ENCODE results near the gene MAFF. TPM values are rescaled to one million over a fixed set of nuclear protein-coding genes. Genes with fewer than 3 reads are reported as not detected.

Gene MAFF
- total RNA-seq, 1 donor from 2014 or later: 4.7 TPM

DNA sequence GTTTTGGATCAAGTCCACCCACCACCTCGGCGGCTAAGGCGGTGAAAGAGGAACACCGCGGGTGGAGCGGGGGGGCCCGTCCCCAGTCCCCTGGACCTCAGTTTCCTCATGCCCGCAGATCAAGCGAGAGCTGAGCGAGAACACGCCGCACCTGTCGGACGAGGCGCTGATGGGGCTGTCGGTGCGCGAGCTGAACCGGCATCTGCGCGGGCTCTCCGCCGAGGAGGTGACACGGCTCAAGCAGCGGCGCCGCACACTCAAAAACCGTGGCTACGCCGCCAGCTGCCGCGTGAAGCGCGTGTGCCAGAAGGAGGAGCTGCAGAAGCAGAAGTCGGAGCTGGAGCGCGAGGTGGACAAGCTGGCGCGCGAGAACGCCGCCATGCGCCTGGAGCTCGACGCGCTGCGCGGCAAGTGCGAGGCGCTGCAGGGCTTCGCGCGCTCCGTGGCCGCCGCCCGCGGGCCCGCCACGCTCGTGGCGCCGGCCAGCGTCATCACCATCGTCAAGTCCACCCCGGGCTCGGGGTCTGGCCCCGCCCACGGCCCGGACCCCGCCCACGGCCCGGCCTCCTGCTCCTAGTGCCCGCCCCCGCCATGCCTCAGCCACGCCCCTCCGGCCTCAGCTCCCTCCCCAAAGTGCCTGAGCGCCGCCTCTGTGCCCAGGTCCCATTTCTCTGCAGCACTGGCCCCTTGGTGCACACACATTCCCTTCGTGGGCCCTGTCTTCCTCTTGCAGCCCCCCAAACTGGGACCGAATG, 12.7 kb downstream of the MAFF start:
- H3K4me1 ChIP-seq: peaks cover 33% of the 10 kb centered on the region
- DNase-seq: peak; percentile 61
- H3K9me3 ChIP-seq (replicated peaks): no peaks in the 10 kb centered on the region
- H3K4me3 ChIP-seq: peak overlapping the region; percentile 49
- H3K27ac ChIP-seq (replicated peaks): peak overlapping the region; percentile 8
- H3K36me3 ChIP-seq: no peaks in the 10 kb centered on the region
- intact Hi-C loops (cut with micrococcal nuclease): no loop called here
- TF ChIP-seq CTCF (IDR thresholded peaks at IDR 0.05; ENCODE audit: borderline replicate concordance): peak; percentile 18
- H3K27me3 ChIP-seq (ENCODE audit: low read depth): peaks cover 4% of the 10 kb centered on the region

DNA sequence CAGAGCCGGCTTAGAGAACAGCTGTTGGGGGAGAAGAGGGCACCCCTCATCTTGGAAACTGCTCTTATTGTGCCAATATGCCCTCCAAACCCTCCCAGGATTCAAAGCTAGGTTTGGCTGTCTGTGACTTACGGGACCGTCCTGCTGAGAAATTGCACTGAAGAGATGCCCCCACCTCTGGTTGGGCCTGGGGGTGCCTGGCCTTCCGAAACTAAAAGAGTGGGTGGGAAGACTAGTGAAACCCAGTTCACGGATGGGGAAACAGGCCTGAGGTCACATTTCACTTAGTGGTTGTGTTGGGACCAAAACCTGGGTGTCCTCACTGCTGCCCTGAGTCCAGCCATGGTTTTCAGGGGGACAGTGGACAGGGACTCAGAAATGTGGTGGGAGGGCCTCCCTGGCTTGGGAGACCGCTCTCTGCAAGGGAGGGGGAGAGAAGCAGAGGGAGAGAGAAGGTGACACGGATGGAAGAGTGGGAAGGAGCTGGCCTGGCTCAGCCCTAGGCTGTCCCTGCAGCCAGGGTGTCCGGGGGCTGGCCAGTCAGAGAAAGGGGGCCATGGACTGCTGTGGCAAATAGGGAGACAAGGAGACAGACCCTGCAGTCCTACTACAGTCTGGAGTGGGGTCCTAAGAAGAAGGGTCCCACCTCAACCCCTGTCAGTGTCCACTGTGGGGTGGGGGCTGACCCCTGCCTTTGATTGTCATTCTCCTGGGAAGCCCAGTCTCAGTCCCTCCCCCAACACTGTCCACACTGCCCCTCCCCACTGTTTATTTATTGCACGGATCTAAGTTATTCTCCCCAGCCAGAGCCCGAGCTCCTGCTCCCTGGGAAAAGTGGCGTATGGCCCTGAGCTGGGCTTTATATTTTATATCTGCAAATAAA, 13.6 kb downstream of the MAFF start:
- Histone ChIP-seq H3K36me3 (no peaks in the 10 kb centered on the region), H3K4me3 (no peak overlapping the region), H3K27me3 (ENCODE audit: low read depth) (peaks cover 4% of the 10 kb centered on the region), H3K27ac (replicated peaks) (no peak overlapping the region), H3K9me3 (replicated peaks) (no peaks in the 10 kb centered on the region), H3K4me1 (peaks cover 42% of the 10 kb centered on the region)
- intact Hi-C loops (cut with micrococcal nuclease): no loop called here
- no peak for DNase-seq
- TF ChIP-seq CTCF (IDR thresholded peaks at IDR 0.05; ENCODE audit: borderline replicate concordance): no peak

DNA sequence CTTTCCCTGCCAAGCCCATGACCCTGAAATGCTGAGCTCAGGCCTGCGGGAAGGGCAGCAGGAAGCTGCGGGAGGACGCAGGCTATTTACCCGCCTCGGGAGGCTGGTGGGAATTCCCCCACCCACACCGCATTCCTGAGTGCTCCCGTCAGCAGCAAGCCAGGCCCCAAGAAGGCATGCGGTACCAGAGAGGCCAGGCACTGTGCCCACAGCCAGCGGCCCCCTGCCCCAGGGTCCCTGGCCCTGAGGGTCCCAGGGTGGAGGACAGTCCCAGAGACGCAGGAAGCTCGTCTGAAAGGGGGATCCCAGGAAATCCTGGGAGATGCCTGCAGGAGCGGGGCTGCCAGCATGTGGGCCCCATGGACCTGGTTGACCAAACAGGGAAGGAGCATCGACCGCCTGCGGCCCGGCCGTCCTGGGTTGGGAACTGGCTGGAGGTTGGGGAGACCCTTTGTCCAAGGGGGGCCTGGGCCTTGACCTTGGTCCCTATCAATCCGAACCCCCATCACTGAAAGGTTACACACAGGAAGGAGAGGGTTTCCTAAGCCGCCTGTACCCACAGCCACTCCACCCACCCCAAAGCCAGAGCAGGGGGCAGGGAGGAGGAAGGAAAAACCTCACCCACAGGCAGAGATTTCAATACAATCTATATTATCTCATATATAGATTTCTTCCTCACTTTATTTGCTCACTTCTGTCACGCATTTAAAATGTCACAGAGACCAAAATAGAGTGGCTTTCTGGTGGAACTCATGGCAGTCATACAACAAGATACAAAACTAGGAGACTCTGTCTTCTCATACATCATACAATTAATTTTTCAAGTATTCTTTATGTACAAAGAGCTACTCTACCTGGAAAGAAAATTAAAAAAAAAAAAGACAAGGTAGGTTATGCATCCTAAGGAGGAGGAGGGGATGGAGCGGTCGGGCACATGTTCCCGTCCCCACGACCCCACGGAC, 17.1 kb downstream of the MAFF start:
- peak; percentile 70 for DNase-seq
- H3K4me3 ChIP-seq: no peak overlapping the region
- H3K36me3 ChIP-seq: peaks cover 24% of the 10 kb centered on the region
- H3K4me1 ChIP-seq: peaks cover 60% of the 10 kb centered on the region
- TF ChIP-seq CTCF (IDR thresholded peaks at IDR 0.05; ENCODE audit: borderline replicate concordance): no peak
- intact Hi-C loops (cut with micrococcal nuclease): no loop called here
- H3K27ac ChIP-seq (replicated peaks): peak overlapping the region; percentile 89
- H3K9me3 ChIP-seq (replicated peaks): no peaks in the 10 kb centered on the region
- peaks cover 4% of the 10 kb centered on the region for H3K27me3 ChIP-seq (ENCODE audit: low read depth)

GRCh38 chr22:38219632-38220031, 17.8 kb downstream of the MAFF start:
- no peak for DNase-seq
- H3K27ac ChIP-seq (replicated peaks): peak overlapping the region; percentile 89

More at GRCh38 chr22:38219632-38220031, 17.8 kb downstream of the MAFF start:
- intact Hi-C loops (cut with micrococcal nuclease): no loop called here
- H3K4me1 ChIP-seq: peaks cover 53% of the 10 kb centered on the region
- H3K27me3 ChIP-seq (ENCODE audit: low read depth): peaks cover 1% of the 10 kb centered on the region
- TF ChIP-seq CTCF (IDR thresholded peaks at IDR 0.05; ENCODE audit: borderline replicate concordance): no peak
- no peak overlapping the region for H3K4me3 ChIP-seq
- peaks cover 30% of the 10 kb centered on the region for H3K36me3 ChIP-seq
- no peaks in the 10 kb centered on the region for H3K9me3 ChIP-seq (replicated peaks)
